NOMO-1 treated with DMSO at 0.1 percent for 48 hours (cell line): ENCODE results near the gene MIGA2.

ENCODE experiments used
- DNase-seq: peaks from one replicate; lab custom pipeline; 2025; ENCODE audit not compliant: unreplicated experiment; lab: John Stamatoyannopoulos, UW

Gene MIGA2

GRCh38 chr9:129036923-129037766 lies 719 bp downstream of the MIGA2 start:
- DNase-seq, result no peak

GRCh38 chr9:129037767-129038098 lies 1.3 kb downstream of the MIGA2 start:
- no peak for DNase-seq

- DNase-seq, result no peak
Measured at GRCh38 chr9:129038109-129038852, 1.9 kb downstream of the MIGA2 start.

- no peak for DNase-seq
Measured at GRCh38 chr9:129040113-129040643, 3.8 kb downstream of the MIGA2 start.

GRCh38 chr9:129042016-129042415 lies 5.6 kb downstream of the MIGA2 start:
- DNase-seq, result no peak

- DNase-seq, result no peak
Measured at GRCh38 chr9:129052592-129052991, 16.2 kb downstream of the MIGA2 start.

- DNase-seq, result no peak
Measured at GRCh38 chr9:129053020-129053419, 16.6 kb downstream of the MIGA2 start.

GRCh38 chr9:129054163-129054851 lies 17.9 kb downstream of the MIGA2 start:
- DNase-seq, result no peak

GRCh38 chr9:129058965-129059795 lies 22.8 kb downstream of the MIGA2 start:
- no peak for DNase-seq

- no peak for DNase-seq
Measured at GRCh38 chr9:129059796-129060785, 23.7 kb downstream of the MIGA2 start.

GRCh38 chr9:129060991-129061390 lies 24.6 kb downstream of the MIGA2 start:
- DNase-seq, result no peak

- DNase-seq, result no peak
Measured at GRCh38 chr9:129063061-129063460, 26.6 kb downstream of the MIGA2 start.

GRCh38 chr9:129064499-129064908 lies 28.1 kb downstream of the MIGA2 start:
- DNase-seq, result no peak

- DNase-seq, result no peak
Measured at GRCh38 chr9:129068110-129068509, 31.7 kb downstream of the MIGA2 start.

GRCh38 chr9:129068990-129069861 lies 32.8 kb downstream of the MIGA2 start:
- peak; percentile 87 for DNase-seq

GRCh38 chr9:129069862-129070641 lies 33.6 kb downstream of the MIGA2 start:
- no peak for DNase-seq

GRCh38 chr9:129070696-129071525 lies 34.5 kb downstream of the MIGA2 start:
- DNase-seq, result no peak
